Right renal pelvis (tissue), 4 donors: ENCODE results near the gene STK39. TPM values are rescaled to one million over a fixed set of nuclear protein-coding genes. Genes with fewer than 3 reads are reported as not detected.
"Not testable (repeated sequence)": the region's sequence is repeated elsewhere in the genome, so short reads cannot be mapped to it uniquely, and the experiment has no call there.

Experiments
- DNase-seq, 4 donors: peaks; one replicate each; pipeline ENCODE4 v3.0.0-alpha.2; 2013; ENCODE audit warnings: low read depth in 4 of 4, low spot score in 3 of 4, missing footprints in 1 of 4
- polyA plus RNA-seq, 4 donors: library from polyadenylated mRNA; unstranded; fragments of 120-200 nt; gene quantifications; one replicate each; pipeline ENCODE4 v1.2.1, GENCODE V29; 2013; ENCODE audit not compliant: insufficient read length in 4 of 4

Gene STK39
- polyA plus RNA-seq, 4 donors: 31.2 to 39.8 (median 38.6) TPM

DNA sequence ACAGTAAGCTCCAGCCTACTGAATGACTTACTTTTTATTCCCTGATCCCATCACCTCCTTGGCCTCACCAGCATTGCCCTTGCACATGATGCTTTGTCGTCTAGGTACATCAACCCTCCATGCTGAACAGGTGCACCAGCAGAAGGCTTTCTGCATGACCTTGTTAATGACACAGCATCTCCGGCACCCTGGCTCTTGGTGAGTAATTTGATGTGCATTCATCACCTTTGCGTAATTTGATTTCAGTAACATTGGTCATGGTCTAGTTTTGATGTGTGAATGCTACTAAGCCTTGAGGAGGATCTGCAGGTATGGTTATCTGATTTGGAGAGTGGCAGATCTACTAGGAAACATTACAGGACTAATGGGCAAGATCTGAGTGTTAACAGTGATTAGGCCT lies 103.6 kb downstream of the STK39 start:
- DNase-seq: no peak

DNA sequence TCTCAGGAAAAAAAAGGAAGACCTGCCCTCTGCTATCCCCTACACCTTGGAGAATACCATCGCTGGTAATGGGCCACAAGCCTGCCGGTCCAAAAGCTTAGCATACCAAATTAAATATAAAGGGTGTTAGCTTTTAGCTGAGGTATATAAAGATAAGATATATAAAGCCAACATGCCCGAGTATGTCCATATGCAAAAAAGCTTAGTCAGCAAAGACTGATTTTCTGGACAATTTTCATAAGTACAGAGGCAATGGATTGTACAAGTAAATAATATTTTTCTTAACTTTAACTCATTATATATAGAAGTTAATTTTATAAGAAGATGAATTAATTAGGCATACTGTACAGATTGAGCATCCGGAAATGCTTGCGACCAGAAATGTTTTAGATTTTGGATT lies 106.5 kb downstream of the STK39 start:
- DNase-seq: no peak

DNA sequence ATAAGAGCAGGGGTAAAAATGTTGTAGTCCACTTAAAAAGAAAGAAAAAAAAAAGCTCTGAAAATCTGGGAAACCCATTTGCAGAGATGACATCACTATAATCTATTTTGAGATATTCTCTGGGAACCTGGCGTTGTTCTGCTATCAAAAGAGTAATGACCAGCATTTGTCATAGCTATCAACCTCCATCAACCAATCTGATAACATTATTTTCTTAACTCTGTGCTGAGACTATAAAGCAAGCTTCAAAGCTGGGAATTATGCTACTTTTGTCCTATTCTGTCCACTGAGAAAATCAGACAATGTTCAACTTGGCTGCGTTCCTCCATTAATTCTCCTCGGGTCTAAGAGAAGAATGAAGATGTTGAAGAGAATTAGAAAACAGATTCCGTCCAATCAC lies 107.5 kb downstream of the STK39 start:
- no peak for DNase-seq

DNA sequence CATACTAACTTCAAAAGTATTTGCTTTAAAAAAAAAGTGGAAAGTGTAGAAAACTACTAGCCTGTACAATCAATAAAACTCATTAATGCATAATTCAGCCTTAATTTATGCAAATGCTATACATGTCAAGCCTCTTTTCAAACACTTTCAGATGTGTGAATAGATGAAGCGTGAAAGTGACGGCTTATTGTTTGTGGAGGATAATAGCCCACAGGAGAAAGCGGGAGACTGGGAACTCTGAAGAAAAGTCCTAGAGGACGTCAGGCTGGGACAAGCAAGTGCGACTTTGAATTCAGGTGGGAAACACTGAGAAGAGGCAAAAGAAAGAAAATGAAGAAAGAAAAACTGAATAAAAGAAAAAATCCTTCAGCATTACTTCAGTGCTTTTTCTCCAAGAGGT lies 108.5 kb downstream of the STK39 start:
- DNase-seq: no peak

DNA sequence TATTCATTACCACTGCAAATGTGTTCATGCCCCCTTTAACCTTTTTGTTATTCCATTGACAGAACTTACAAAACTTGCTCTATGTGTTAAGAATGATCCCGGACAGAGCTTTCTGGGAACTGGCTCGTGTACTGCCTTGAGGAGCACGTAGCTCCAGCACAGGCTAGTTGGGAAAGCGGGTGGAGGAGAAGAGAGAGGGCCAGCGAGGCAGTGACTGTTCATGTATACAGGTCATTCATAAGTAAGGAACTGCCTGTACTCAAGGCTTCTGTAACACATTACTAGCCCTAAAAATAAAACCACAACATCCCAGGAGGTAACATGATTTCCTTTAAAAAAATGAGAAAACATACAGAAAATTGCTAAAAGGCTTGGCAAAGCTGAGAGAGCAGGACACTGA lies 109.0 kb downstream of the STK39 start:
- DNase-seq: no peak

DNA sequence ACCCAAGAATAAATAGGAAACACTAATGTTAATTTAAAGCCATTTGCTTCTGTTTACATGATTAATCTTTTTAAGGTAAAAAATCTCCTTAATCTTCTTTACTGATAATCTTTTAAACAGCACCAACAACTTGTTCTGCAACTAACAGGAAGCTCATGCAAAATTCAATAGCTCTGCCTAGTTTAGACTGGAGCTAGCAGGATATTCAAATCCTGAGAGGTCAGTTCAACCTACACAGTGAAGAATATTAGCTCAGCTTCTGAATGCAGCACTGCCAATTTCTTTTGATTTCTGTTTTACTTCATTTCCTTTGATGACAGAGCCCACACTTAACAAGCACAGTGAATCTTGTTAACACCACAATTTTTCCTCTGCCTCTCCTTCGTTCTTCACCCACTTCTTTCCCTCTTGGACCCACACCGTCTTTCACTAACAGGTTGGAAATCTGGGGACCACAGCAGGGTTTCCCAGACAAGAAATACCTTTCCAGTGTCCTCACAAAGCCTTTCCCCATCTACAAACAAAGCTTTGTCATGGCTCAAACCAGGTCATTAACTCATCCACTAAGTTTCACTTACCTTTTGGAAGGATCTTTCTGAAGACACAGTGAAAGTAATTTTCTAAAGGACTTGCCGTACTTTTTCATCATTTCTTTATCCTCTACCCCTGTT lies 109.8 kb downstream of the STK39 start:
- no peak for DNase-seq

DNA sequence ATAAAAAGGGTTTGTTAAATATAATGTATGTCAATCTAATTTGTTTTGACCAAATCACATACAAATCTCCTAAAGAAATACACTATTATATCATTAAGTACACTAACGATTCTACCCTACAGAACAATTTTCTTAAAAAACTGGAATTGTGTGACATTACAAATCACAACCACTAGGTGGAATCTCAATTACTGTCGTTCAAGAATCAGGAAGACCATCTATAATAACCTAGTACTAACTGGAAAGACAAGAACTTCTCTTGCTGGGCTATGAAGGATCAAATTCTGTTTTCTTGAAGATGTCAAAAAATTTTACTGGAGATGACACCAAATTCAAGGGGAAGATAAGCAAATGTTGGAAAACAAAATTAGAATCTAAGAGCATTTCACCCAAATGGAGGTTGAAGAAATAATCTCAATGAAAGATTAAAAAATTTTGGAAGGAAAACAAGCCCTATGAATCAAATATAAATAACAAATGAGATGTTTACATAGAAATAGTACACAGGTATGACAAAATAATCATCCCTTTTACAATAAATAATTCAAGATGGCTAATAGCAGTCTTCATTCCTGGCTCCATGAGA lies 110.9 kb downstream of the STK39 start:
- DNase-seq: no peak

DNA sequence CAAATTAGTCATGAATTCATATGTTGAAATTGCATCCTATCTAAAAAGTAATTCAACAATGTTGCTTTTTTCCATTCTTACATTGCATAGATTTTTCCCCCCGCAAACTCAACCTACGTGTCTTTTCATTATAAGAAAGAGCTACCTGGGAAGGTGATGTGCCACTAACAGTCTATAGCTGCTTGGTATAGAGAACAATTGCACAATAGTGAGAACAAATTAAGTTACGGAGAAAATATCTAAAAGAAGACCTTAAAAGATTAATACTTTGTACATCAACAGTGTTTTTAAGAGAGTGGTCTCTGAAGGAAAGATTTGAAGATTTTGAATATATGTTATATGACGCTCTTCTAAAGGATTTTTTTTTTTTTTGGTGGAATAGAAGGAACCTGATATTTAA lies 111.8 kb downstream of the STK39 start:
- DNase-seq: no peak

DNA sequence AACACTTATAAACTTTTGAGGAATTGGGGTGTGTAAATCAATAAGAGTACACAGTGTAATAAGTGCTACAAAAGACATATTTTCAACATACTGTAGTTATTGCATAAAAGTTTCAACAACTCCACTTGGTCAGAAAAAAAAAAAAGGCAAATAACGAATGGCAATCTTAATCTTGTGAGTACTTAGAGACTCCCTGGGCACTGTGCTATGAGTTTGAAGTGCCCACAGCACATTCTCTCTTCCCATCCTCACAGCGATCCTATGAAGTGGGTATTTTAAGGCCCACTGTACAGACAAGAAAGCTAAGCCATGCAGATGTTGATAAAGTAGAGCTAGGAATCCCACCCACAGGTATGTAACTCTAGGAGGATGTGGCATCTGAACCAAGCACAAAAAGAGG lies 112.3 kb downstream of the STK39 start:
- DNase-seq: no peak

DNA sequence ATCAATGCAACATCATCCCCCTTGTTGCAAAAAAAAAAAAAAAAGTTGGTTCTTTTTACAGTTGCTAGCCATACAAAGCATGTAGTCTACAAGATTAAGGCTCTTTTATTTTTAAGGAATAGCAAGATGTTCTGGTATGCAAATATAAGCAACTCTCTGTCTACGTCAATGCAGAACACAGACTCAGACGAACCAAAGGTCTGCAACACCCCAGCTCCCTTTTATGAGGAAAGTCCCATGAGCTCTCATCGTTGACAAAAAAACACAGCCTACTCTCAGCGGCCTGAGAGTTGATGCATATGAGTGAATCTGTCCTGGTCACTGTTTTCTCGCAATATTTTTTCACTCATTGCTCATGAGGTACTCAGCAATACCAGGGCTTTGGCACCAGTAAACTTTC lies 112.9 kb downstream of the STK39 start:
- no peak for DNase-seq

DNA sequence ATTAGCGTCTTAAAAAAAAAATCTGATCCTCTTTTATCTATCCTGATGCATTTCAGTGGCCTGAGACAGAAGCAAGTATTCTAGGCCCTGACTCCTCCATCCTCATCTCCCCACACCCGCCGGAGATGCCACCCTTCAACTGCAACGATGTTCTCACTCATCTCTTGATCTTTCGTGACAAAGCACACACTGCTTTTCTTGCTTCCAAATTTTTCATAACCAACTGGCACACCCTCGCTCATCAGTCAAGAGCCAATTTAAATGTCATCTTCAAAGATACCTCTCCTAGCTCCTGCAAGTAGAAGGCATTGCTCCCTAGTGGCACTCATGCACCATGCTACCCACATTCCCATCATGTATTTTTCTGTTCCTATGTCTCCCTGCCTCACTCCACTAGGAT lies 115.0 kb downstream of the STK39 start:
- DNase-seq: no peak

DNA sequence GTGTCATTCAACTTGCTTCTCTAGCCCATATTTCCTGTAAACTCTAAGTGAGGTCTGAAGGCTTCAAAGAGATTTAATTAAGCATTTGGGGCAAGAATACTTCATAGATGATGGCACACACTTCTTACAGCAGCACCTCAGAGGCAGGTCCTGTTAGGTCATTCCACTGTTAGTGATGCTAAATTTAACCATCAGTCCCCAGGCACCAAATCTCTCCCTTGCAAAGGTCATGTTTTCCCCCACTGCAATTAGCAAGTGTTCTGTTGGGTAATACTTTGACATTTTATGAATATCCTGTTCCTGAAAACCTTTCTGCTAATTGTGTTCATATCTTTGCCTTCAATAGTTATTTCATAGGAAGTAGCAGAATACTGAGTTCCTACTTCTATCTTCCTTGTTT lies 117.0 kb downstream of the STK39 start:
- no peak for DNase-seq

DNA sequence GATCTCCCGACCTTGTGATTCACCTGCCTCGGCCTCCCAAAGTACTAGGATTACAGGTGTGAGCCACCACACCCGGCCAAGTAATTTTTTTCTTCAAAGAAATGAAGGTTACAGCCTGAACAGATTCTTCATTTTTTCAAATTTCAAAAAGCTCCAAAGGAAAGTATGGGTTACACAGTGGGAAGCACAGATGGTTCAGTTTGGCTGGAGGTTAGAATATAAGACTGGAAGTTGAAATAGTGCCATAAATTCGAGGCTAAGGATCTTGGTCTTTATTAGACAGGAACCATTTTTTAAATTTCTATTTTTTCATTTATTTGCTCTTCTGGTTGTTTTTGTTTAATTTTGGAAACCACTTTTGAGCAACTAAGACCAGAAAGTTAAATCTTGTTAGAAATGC lies 120.0 kb downstream of the STK39 start:
- DNase-seq: no peak

DNA sequence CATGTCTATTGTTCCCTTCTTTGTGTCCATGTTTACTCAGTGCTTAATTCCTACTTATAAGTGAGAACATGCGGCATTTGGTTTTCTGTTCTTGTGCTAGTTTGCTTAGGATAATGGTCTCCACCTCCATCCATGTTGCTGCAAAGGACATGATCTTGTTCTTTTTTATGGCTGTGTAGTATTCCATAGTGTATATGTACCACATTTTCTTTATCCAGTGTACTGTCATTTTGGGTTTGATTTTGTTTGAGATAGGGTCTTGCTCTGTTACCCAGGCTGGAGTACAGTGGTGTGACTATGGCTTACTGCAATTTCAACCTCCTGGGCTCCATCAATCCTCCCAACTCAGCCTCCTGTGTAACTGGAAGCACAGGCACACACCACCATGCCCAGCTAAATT lies 125.2 kb downstream of the STK39 start:
- not testable (repeated sequence) for DNase-seq

DNA sequence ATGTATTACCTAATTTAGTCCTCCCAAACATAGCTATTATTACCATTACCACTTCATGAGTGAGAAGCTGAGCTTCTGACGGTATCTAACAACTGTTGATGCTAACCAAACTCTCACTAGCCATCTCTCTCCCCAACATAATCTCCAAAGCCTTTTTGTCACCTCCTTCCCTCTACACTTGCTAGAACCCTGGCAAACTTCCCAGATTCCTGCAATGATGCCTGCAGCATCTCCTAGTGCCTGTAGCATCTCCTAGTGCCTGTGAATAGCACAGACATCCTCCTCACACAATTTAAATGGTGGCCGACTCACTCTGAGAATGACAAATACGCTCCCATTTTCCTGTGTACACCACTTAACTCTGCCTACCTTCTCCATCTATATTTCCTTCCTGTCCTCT lies 126.7 kb downstream of the STK39 start:
- no peak for DNase-seq

DNA sequence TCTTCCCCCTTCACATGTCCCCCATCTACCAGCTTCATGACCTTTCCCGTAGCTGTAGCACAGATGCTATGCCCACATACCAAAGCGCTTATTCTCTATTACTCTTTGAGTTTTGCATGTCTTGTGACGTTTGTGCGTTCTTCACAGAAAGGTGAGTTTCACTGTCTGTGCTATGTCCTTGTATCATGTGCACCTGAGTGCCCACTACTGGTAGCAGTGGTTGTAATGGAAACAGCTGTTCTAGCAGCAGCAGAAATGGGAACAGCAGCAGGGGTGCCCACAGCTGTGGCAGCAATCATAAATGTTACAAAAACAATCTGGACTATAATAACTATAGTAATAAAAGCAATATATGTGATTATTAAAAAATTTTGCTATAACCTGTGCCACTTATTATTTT lies 127.1 kb downstream of the STK39 start:
- no peak for DNase-seq

DNA sequence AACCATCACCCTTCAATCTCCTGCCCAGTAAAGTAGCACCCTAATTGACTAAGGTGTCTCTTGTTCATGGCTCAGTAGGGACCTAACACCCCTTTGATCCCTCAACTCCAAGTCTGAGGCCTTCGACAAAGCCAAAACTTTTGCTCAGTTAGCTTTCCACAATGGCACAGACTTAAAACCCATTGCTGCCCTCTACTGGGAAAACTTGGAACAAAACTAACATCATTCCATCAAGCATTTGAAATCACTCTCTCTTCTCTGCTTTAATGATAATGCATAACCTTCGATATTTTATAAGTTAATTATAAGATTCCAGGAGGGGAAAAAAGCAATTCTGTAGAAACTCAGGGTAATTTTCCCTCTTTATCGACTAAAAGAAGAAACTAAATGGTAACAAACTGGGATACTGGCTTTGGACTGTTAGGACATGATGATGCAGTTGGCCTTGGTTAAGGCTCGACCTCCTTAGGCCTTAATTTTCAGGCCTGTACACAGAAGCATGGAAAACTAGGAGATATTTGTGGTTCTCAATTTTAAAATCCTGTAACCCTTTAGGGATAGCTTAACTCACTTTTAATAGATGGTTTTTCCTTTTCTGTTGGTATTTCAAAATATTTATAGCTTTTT lies 127.8 kb downstream of the STK39 start:
- DNase-seq: peak in 3 of 4 donors; percentile 52 to 63 (median 57)

DNA sequence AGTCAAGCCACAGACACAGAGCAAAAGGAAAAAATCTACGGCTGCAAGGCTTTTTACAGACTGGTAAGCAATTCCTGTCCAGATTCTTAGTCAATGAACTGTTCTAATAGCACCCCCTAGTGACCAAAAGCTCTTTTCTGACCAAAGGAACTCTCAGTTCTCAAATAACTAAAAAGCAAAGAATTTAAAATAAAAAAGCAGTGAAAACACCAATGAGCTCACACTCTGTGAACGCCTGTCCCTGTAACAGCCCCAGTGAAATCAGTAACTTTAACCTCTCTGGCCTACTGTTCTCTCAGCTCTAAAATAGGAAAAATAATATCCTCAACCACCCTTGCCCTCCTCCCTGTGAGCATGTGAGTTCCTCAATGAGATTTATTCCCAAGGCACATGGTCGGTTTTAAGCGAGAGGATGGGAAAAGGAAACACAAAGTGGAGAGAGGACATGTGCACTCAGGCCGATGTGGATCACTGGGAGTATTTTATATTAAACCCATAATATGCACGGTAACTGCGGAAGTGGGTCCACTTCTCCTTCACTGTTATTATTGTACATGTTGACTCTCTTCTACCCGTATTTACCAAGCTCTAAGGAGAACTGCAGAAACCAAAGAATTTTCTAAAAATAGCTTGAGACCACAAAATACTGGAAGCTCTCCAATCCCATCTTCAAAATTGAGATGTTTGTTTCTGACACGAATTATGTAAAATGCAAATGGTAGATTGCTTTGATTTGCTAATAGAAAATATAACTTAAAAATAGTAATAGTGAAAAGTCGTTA lies 128.5 kb downstream of the STK39 start:
- DNase-seq: peak; percentile 75 to 81 (median 79)

DNA sequence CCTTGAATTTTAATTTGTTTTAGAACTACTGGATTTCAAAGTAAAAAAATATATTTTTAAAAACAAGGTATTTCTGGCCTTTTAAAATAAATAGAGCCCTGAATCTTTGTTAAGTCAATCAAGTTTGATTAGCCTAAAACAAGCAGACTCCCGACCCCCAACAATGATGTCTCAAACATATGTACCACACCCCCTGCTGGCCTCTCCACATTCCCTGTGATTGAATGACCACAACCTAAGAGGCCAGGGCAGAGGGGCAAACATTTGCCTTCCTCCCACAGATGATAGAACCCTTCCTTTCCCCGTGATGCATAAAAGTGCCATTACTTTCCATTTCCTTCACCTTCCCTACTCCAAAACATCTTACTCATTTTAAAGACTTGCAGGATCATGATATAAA lies 130.9 kb downstream of the STK39 start:
- no peak for DNase-seq

DNA sequence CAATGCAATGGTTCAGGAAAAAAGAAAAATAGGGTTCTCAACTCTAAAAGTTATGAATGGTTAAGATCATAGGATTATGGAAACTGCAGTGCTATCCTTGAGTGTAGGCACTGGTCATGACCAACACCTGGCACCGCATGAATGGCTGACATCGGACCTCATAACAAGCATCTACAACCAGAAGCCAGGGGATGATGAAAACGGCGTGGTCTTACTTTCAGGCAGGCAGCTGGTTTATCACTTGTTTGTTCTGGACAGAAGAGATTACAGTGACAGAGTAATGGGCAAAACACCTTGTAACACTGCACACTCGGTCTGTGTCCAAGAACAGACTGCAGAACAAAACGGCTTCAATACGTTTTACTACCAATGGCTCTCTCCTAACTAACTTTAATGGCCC lies 132.8 kb downstream of the STK39 start:
- DNase-seq: no peak

DNA sequence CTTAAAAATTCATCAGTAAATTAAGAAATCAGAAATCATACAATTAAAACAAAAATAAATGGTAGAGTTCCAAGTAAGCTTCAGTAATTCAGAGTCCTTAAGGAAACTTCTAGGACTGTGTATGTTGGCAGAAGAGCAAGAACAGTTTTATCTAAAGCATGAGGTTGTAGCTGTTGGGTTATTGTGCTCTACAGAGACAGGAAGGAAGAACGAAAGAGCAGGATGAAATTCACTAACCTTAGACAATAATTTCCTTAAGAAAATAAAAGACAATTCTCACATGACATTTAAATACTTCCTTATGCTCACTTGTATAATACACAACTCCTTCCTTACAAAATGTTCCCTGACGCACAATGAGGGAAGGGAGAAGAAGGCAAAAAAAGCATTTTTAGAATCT lies 133.4 kb downstream of the STK39 start:
- no peak for DNase-seq

DNA sequence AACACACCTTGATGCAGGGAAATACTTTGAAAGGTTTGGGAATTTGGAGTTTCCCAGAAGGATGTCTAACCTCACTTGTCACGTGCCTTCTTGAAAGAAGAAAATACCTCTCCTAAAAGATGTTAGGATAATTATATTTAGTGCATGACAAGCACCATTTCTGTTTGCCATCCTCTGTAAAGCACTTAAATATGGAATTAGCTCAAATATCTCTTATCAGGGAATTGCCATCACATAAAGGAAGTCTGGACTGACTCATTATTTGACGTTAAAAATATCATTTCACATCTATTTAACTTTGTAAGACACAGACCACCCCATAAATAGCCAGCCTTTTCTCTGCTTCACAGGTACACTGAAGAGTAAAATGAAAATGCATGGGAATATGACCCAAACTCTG lies 140.1 kb downstream of the STK39 start:
- no peak for DNase-seq
